ENCODE data around the gene C19orf33. TPM values are rescaled to one million over a fixed set of nuclear protein-coding genes. Genes with fewer than 3 reads are reported as not detected.

Gene C19orf33
- total RNA-seq, 1 experiment from 2014 or later, result 16.1 TPM

DNA sequence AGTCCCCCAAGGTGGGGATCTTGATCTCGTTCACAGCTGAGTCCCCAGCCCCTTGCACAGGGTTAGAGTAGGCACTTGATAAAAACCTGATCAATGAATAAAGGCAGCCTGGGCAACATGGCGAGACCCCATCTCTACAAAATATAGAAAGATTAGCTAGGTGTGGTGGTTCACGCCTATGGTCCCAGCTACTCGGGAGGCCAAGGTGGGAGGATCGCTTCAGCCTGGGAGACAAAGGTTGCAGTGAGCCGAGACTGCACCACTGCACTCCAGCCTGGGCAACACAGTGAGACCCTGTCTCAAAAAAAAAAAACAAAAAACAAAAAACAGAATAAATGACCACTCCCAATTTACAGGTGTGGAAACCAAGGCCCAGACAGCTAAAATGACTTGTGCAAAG lies 6.9 kb downstream of the C19orf33 start:
- CTCF ChIA-PET, result no interaction called here

DNA sequence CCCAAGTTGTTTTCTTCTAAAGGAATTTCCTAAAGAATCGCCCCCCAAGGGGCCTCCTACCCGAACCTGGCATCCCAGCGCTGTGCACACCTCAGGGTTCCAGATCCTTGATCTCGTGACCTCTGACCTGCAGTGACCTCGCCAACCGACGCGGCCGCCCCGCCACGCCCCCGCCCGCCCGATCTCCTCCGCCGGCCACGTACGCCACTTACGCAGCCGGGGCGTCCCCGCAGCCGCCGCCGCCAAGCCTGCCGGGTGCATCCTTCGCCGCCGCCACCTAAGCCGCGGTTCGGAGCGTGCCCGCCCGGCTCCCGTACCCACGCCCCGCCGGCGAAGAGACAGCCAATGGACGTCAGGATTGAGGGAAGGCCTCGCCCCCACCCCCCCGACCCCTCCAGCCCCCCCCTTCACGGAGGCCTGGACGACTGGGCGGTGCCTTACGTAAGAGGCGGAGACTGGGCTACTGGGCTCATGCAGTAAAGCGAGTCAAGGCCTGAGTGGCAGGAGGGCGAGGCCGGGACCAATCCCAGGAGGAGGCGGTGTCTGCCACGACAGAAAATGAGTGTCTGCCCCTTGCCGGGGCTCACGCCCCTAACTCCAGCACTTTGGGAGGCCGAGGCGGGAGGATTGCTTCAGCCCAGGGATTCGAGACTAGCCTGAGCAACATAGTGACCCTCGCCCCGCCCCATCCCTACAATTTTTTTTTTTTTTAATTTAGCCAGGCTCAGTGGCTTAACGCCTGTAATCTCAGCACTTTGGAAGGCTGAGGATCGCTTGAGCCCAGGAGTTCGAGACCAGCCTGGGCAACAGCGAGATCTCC lies 11.8 kb downstream of the C19orf33 start, which contains the start of gene YIF1B:
TSS of gene YIF1B (minus strand) at position 291 of the 820 bp plus-strand sequence. CDS start at position 261, 30 bp downstream.
- Mint-ChIP-seq H3K4me3 (peak within 1 kb of the TSS; percentile 88), H3K9me3 (no peaks in the 10 kb centered on the region), H3K36me3 (no peaks in the 10 kb centered on the region), H3K4me1 (peaks cover 23% of the 10 kb centered on the region), H3K27ac (peak within 1 kb of the TSS; percentile 97), H3K27me3 (ENCODE audit: low read depth) (peaks cover 44% of the 10 kb centered on the region)
- peak; percentile 97 for DNase-seq (ENCODE audit: low spot score)
- ChIA-PET CTCF (no interaction called here), POLR2A (interaction anchor here (0.6 kb wide), 1 partner anchor 60 kb away, joined by 3 read pairs; the partner anchor contains the start of gene PPP1R14A)
- ATAC-seq, result peak; percentile 91
- TF ChIP-seq GABPB1 (CRISPR knock-in tag; IDR thresholded peaks at IDR 0.05) (peak; percentile 62; the same call in 1 of the 2 replicates), FOXK1 (CRISPR knock-in tag; IDR thresholded peaks at IDR 0.05) (peak; percentile 30; the same call in 1 of the 2 replicates), NR2C2 (CRISPR knock-in tag; IDR thresholded peaks at IDR 0.05) (peak; percentile 65; the same call in 1 of the 2 replicates), SP1 (CRISPR knock-in tag; conservative IDR thresholded peaks at IDR 0.05) (peak; percentile 67), RORB (CRISPR knock-in tag; IDR thresholded peaks at IDR 0.05) (no peak), PRRX2 (CRISPR knock-in tag; IDR thresholded peaks at IDR 0.05) (no peak), TEAD1 (CRISPR knock-in tag; IDR thresholded peaks at IDR 0.05) (0 out of 2 replicates have a peak, but pooled peaks have one; percentile 19)
- TF ChIP-seq, protein P1, sequence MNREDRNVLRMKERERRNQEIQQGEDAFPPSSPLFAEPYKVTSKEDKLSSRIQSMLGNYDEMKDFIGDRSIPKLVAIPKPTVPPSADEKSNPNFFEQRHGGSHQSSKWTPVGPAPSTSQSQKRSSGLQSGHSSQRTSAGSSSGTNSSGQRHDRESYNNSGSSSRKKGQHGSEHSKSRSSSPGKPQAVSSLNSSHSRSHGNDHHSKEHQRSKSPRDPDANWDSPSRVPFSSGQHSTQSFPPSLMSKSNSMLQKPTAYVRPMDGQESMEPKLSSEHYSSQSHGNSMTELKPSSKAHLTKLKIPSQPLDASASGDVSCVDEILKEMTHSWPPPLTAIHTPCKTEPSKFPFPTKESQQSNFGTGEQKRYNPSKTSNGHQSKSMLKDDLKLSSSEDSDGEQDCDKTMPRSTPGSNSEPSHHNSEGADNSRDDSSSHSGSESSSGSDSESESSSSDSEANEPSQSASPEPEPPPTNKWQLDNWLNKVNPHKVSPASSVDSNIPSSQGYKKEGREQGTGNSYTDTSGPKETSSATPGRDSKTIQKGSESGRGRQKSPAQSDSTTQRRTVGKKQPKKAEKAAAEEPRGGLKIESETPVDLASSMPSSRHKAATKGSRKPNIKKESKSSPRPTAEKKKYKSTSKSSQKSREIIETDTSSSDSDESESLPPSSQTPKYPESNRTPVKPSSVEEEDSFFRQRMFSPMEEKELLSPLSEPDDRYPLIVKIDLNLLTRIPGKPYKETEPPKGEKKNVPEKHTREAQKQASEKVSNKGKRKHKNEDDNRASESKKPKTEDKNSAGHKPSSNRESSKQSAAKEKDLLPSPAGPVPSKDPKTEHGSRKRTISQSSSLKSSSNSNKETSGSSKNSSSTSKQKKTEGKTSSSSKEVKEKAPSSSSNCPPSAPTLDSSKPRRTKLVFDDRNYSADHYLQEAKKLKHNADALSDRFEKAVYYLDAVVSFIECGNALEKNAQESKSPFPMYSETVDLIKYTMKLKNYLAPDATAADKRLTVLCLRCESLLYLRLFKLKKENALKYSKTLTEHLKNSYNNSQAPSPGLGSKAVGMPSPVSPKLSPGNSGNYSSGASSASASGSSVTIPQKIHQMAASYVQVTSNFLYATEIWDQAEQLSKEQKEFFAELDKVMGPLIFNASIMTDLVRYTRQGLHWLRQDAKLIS (CRISPR knock-in tag; IDR thresholded peaks at IDR 0.05; ENCODE audit: borderline replicate concordance), result no peak
- TF ChIP-seq, protein P2, sequence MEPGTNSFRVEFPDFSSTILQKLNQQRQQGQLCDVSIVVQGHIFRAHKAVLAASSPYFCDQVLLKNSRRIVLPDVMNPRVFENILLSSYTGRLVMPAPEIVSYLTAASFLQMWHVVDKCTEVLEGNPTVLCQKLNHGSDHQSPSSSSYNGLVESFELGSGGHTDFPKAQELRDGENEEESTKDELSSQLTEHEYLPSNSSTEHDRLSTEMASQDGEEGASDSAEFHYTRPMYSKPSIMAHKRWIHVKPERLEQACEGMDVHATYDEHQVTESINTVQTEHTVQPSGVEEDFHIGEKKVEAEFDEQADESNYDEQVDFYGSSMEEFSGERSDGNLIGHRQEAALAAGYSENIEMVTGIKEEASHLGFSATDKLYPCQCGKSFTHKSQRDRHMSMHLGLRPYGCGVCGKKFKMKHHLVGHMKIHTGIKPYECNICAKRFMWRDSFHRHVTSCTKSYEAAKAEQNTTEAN (CRISPR knock-in tag; IDR thresholded peaks at IDR 0.05), result no peak
- TF ChIP-seq, protein P3, sequence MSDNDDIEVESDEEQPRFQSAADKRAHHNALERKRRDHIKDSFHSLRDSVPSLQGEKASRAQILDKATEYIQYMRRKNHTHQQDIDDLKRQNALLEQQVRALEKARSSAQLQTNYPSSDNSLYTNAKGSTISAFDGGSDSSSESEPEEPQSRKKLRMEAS (CRISPR knock-in tag; IDR thresholded peaks at IDR 0.05), result no peak; the same call in 1 of the 2 replicates
- TF ChIP-seq, protein P4, sequence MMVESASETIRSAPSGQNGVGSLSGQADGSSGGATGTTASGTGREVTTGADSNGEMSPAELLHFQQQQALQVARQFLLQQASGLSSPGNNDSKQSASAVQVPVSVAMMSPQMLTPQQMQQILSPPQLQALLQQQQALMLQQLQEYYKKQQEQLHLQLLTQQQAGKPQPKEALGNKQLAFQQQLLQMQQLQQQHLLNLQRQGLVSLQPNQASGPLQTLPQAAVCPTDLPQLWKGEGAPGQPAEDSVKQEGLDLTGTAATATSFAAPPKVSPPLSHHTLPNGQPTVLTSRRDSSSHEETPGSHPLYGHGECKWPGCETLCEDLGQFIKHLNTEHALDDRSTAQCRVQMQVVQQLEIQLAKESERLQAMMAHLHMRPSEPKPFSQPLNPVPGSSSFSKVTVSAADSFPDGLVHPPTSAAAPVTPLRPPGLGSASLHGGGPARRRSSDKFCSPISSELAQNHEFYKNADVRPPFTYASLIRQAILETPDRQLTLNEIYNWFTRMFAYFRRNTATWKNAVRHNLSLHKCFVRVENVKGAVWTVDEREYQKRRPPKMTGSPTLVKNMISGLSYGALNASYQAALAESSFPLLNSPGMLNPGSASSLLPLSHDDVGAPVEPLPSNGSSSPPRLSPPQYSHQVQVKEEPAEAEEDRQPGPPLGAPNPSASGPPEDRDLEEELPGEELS (CRISPR knock-in tag; IDR thresholded peaks at IDR 0.05), result peak; percentile 28; the same call in 1 of the 2 replicates
- TF ChIP-seq, protein P5, sequence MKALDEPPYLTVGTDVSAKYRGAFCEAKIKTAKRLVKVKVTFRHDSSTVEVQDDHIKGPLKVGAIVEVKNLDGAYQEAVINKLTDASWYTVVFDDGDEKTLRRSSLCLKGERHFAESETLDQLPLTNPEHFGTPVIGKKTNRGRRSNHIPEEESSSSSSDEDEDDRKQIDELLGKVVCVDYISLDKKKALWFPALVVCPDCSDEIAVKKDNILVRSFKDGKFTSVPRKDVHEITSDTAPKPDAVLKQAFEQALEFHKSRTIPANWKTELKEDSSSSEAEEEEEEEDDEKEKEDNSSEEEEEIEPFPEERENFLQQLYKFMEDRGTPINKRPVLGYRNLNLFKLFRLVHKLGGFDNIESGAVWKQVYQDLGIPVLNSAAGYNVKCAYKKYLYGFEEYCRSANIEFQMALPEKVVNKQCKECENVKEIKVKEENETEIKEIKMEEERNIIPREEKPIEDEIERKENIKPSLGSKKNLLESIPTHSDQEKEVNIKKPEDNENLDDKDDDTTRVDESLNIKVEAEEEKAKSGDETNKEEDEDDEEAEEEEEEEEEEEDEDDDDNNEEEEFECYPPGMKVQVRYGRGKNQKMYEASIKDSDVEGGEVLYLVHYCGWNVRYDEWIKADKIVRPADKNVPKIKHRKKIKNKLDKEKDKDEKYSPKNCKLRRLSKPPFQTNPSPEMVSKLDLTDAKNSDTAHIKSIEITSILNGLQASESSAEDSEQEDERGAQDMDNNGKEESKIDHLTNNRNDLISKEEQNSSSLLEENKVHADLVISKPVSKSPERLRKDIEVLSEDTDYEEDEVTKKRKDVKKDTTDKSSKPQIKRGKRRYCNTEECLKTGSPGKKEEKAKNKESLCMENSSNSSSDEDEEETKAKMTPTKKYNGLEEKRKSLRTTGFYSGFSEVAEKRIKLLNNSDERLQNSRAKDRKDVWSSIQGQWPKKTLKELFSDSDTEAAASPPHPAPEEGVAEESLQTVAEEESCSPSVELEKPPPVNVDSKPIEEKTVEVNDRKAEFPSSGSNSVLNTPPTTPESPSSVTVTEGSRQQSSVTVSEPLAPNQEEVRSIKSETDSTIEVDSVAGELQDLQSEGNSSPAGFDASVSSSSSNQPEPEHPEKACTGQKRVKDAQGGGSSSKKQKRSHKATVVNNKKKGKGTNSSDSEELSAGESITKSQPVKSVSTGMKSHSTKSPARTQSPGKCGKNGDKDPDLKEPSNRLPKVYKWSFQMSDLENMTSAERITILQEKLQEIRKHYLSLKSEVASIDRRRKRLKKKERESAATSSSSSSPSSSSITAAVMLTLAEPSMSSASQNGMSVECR (CRISPR knock-in tag; IDR thresholded peaks at IDR 0.05; ENCODE audit: borderline replicate concordance), result no peak
- TF ChIP-seq, protein P6, sequence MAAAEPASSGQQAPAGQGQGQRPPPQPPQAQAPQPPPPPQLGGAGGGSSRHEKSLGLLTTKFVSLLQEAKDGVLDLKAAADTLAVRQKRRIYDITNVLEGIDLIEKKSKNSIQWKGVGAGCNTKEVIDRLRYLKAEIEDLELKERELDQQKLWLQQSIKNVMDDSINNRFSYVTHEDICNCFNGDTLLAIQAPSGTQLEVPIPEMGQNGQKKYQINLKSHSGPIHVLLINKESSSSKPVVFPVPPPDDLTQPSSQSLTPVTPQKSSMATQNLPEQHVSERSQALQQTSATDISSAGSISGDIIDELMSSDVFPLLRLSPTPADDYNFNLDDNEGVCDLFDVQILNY (CRISPR knock-in tag; IDR thresholded peaks at IDR 0.05), result no peak

More for the DNA sequence above, 6.9 kb downstream of the C19orf33 start:
- no peaks in the 10 kb centered on the region for H3K27me3 Mint-ChIP-seq (ENCODE audit: low read depth)
- DNase-seq (ENCODE audit: low spot score), result no peak
- POLR2A ChIA-PET, result no interaction called here
- no peaks in the 10 kb centered on the region for H3K9me3 Mint-ChIP-seq
- peaks cover 9% of the 10 kb centered on the region for H3K4me1 Mint-ChIP-seq
- no peak overlapping the region for H3K4me3 Mint-ChIP-seq
- no peak for ATAC-seq
- TF ChIP-seq SOX15 (CRISPR knock-in tag; IDR thresholded peaks at IDR 0.05) (no peak), IRF2 (CRISPR knock-in tag; IDR thresholded peaks at IDR 0.05; ENCODE audit: borderline replicate concordance, low read depth) (no peak), RELA (CRISPR knock-in tag; IDR thresholded peaks at IDR 0.05; ENCODE audit: borderline replicate concordance) (no peak), FOXJ3 (CRISPR knock-in tag; IDR thresholded peaks at IDR 0.05; ENCODE audit: borderline replicate concordance) (no peak), CBFB (CRISPR knock-in tag; IDR thresholded peaks at IDR 0.05; ENCODE audit: low read depth) (no peak), SMAD3 (CRISPR knock-in tag; IDR thresholded peaks at IDR 0.05; ENCODE audit: borderline replicate concordance) (no peak), ZNF121 (CRISPR knock-in tag; IDR thresholded peaks at IDR 0.05) (peak; percentile 67; the same call in 1 of the 2 replicates), HMGA2 (CRISPR knock-in tag; IDR thresholded peaks at IDR 0.05) (no peak)
- TF ChIP-seq, protein P7, sequence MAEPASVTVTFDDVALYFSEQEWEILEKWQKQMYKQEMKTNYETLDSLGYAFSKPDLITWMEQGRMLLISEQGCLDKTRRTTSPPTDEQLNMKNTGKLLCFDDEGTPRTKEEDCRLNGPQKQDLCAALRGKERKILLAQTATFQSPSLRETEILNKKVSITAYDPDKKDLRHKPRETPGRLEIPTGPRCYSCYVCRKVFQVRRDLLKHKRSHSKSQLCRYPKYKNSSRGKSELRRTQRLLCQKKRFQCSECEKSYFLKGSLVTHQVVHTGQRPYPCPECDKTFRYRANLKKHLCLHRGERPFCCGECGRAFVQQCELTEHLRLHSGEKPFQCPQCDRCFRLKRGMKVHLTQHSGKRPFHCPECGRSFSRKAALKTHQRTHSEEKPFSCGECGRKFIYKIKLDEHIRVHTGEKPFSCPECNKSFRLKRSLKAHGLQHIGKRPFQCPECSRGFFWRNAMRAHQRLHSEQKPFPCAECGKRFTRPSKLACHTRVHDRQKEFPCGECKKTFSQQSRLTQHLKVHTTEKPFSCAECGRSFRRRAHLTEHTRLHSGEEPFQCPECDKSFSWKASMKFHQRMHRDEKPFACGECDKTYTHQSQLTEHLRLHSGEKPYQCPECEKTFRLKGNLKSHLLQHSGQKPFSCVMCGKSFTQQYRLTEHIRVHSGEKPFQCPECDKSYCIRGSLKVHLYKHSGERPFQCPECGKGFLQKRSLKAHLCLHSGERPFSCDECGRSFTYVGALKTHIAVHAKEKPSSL (CRISPR knock-in tag; conservative IDR thresholded peaks at IDR 0.05), result no peak
- no peak overlapping the region for H3K27ac Mint-ChIP-seq
- H3K36me3 Mint-ChIP-seq, result no peaks in the 10 kb centered on the region
